ENCODE results near the gene STOML1.
A peak's percentile ranks its signal among the peaks of the same experiment; 100 is the strongest.
"Not testable (repeated sequence)": the region's sequence is repeated elsewhere in the genome, so short reads cannot be mapped to it uniquely, and the experiment has no call there.

The STOML1 gene

GRCh38 chr15:73945130-73945508, 47.0 kb downstream of the STOML1 start:
- Histone ChIP-seq H3K27me3 (ENCODE audit: insufficient read depth, low read length) (no peaks in the 10 kb centered on the region), H3K4me1 (ENCODE audit: control insufficient read depth, insufficient read depth, low read length, unreplicated experiment) (peaks cover 28% of the 10 kb centered on the region), H2AFZ (ENCODE audit: low read length, unreplicated experiment) (no peak overlapping the region), H3K79me2 (ENCODE audit: control insufficient read depth, insufficient read depth, low read length, unreplicated experiment) (peaks cover 23% of the 10 kb centered on the region), H3K4me3 (ENCODE audit: low read depth, low read length) (no peak overlapping the region), H3K27ac (ENCODE audit: low read depth, low read length) (no peak overlapping the region), H3K36me3 (ENCODE audit: insufficient read depth, low read length) (peaks cover 12% of the 10 kb centered on the region; the same call in 1 of the 2 replicates)

GRCh38 chr15:73944161-73945129, 47.6 kb downstream of the STOML1 start:
- Histone ChIP-seq H3K27me3 (ENCODE audit: insufficient read depth, low read length) (no peaks in the 10 kb centered on the region), H2AFZ (ENCODE audit: low read length, unreplicated experiment) (no peak overlapping the region), H3K4me1 (ENCODE audit: control insufficient read depth, insufficient read depth, low read length, unreplicated experiment) (peaks cover 35% of the 10 kb centered on the region), H3K79me2 (ENCODE audit: control insufficient read depth, insufficient read depth, low read length, unreplicated experiment) (peaks cover 29% of the 10 kb centered on the region), H3K4me3 (ENCODE audit: low read depth, low read length) (no peak overlapping the region), H3K36me3 (ENCODE audit: insufficient read depth, low read length) (peaks cover 11% of the 10 kb centered on the region; the same call in 1 of the 2 replicates), H3K27ac (ENCODE audit: low read depth, low read length) (no peak overlapping the region)

DNA sequence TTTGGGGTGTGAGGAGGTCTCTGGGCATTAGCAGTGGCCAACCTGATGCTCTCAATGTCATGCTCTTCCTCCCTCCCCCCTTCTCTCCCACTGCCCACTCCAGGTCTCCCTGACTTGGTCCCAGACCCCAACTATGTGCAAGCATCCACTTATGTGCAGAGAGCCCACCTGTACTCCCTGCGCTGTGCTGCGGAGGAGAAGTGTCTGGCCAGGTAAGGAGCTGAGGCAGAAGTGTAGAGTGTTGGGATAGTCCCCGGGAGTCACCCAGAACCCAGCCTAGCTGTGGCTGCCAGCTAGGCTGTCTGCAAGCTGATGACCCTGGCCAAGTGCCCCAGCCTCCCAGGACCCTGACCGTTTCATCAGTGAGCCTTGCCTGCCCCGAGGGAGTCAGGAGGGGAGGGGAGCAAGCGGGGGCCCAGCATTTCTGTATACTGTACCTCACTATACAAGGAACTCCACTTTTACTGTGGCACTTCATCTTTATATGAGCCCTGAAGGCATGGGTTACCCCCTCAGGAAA, 49.3 kb downstream of the STOML1 start:
- no peak overlapping the region for H2AFZ ChIP-seq (ENCODE audit: low read length, unreplicated experiment)
- no peak overlapping the region for H3K27ac ChIP-seq (ENCODE audit: low read depth, low read length)
- H3K36me3 ChIP-seq (ENCODE audit: insufficient read depth, low read length), result peaks cover 12% of the 10 kb centered on the region; the same call in 1 of the 2 replicates
- peaks cover 44% of the 10 kb centered on the region for H3K4me1 ChIP-seq (ENCODE audit: control insufficient read depth, insufficient read depth, low read length, unreplicated experiment)
- peaks cover 40% of the 10 kb centered on the region for H3K79me2 ChIP-seq (ENCODE audit: control insufficient read depth, insufficient read depth, low read length, unreplicated experiment)
- H3K27me3 ChIP-seq (ENCODE audit: insufficient read depth, low read length), result no peaks in the 10 kb centered on the region
- H3K4me3 ChIP-seq (ENCODE audit: low read depth, low read length), result no peak overlapping the region

- Histone ChIP-seq H2AFZ (ENCODE audit: low read length, unreplicated experiment) (no peak overlapping the region), H3K27ac (ENCODE audit: low read depth, low read length) (peak overlapping the region; percentile 91), H3K27me3 (ENCODE audit: insufficient read depth, low read length) (no peaks in the 10 kb centered on the region), H3K36me3 (ENCODE audit: insufficient read depth, low read length) (peaks cover 12% of the 10 kb centered on the region; the same call in 1 of the 2 replicates), H3K79me2 (ENCODE audit: control insufficient read depth, insufficient read depth, low read length, unreplicated experiment) (peaks cover 48% of the 10 kb centered on the region), H3K4me3 (ENCODE audit: low read depth, low read length) (peak overlapping the region; percentile 32; the same call in 1 of the 2 replicates), H3K4me1 (ENCODE audit: control insufficient read depth, insufficient read depth, low read length, unreplicated experiment) (peaks cover 44% of the 10 kb centered on the region)
Observed at GRCh38 chr15:73941871-73942635, 50.0 kb downstream of the STOML1 start.

GRCh38 chr15:73941449-73941848, 50.6 kb downstream of the STOML1 start:
- peak overlapping the region; percentile 32; the same call in 1 of the 2 replicates for H3K4me3 ChIP-seq (ENCODE audit: low read depth, low read length)
- H3K27ac ChIP-seq (ENCODE audit: low read depth, low read length), result peak overlapping the region; percentile 91
- H3K27me3 ChIP-seq (ENCODE audit: insufficient read depth, low read length), result no peaks in the 10 kb centered on the region
- peaks cover 54% of the 10 kb centered on the region for H3K79me2 ChIP-seq (ENCODE audit: control insufficient read depth, insufficient read depth, low read length, unreplicated experiment)
- no peak overlapping the region for H2AFZ ChIP-seq (ENCODE audit: low read length, unreplicated experiment)
- H3K4me1 ChIP-seq (ENCODE audit: control insufficient read depth, insufficient read depth, low read length, unreplicated experiment), result peaks cover 46% of the 10 kb centered on the region
- peaks cover 12% of the 10 kb centered on the region; the same call in 1 of the 2 replicates for H3K36me3 ChIP-seq (ENCODE audit: insufficient read depth, low read length)

GRCh38 chr15:73941044-73941443, 51.1 kb downstream of the STOML1 start:
- Histone ChIP-seq H3K4me1 (ENCODE audit: control insufficient read depth, insufficient read depth, low read length, unreplicated experiment) (peaks cover 50% of the 10 kb centered on the region), H3K27me3 (ENCODE audit: insufficient read depth, low read length) (no peaks in the 10 kb centered on the region), H3K4me3 (ENCODE audit: low read depth, low read length) (peak overlapping the region; percentile 32; the same call in 1 of the 2 replicates), H3K36me3 (ENCODE audit: insufficient read depth, low read length) (peaks cover 12% of the 10 kb centered on the region; the same call in 1 of the 2 replicates), H3K27ac (ENCODE audit: low read depth, low read length) (peak overlapping the region; percentile 91), H3K79me2 (ENCODE audit: control insufficient read depth, insufficient read depth, low read length, unreplicated experiment) (peaks cover 58% of the 10 kb centered on the region), H2AFZ (ENCODE audit: low read length, unreplicated experiment) (no peak overlapping the region)

DNA sequence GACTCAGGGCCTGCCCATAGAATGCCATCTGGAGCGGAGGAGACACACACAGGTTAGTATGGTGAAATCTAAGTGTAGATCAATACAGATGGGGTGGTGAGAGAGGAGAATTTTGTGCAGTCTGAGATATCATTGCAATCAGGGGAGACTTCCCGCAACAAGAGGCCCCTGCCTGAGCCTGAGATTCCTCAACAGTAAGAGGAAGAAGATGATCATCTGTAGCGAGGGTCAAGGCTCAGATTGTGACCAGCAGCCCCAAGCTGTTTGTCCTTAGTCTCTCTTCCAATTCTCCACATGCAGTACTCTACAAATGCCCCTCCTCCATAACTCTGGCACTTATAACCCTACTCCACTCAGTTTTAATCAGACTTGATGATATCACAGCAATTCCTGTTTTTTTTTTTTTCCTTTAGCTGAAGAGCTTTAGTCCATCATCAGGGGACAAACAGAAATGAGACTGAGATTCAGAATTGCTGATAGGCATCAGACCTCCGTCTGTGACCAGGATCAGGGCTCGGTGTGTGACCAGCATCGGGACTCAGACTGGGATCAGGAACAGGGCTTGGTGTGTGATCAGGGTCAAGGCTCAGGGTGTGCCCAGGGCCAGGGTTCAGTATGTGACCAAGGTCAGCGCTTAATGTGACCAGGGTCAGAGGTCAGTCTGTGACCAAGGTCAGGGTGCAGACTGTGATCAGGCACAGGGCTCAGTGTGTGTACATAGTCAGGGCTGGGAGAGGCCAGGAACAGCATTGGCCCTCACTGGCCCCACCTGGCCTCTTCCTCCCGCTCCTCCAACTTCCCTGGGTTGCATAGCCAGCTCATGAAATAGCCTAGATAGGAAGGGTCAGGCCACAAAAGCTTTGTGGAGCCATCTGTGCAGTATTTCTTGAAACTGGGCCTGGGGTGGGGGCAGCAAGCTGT, 51.8 kb downstream of the STOML1 start:
- H3K27me3 ChIP-seq (ENCODE audit: insufficient read depth, low read length), result no peaks in the 10 kb centered on the region
- peaks cover 61% of the 10 kb centered on the region for H3K79me2 ChIP-seq (ENCODE audit: control insufficient read depth, insufficient read depth, low read length, unreplicated experiment)
- no peak overlapping the region for H2AFZ ChIP-seq (ENCODE audit: low read length, unreplicated experiment)
- H3K27ac ChIP-seq (ENCODE audit: low read depth, low read length), result peak overlapping the region; percentile 91
- H3K4me3 ChIP-seq (ENCODE audit: low read depth, low read length), result peak overlapping the region; percentile 32; the same call in 1 of the 2 replicates
- peaks cover 11% of the 10 kb centered on the region; the same call in 1 of the 2 replicates for H3K36me3 ChIP-seq (ENCODE audit: insufficient read depth, low read length)
- H3K4me1 ChIP-seq (ENCODE audit: control insufficient read depth, insufficient read depth, low read length, unreplicated experiment), result peaks cover 55% of the 10 kb centered on the region

GRCh38 chr15:73939138-73939537, 53.0 kb downstream of the STOML1 start:
- Histone ChIP-seq H3K36me3 (ENCODE audit: insufficient read depth, low read length) (0 out of 2 replicates have a peak, but pooled peaks cover 5% of the 10 kb centered on the region), H3K27ac (ENCODE audit: low read depth, low read length) (peak overlapping the region; percentile 91), H2AFZ (ENCODE audit: low read length, unreplicated experiment) (no peak overlapping the region), H3K79me2 (ENCODE audit: control insufficient read depth, insufficient read depth, low read length, unreplicated experiment) (peaks cover 71% of the 10 kb centered on the region), H3K27me3 (ENCODE audit: insufficient read depth, low read length) (no peaks in the 10 kb centered on the region), H3K4me1 (ENCODE audit: control insufficient read depth, insufficient read depth, low read length, unreplicated experiment) (peaks cover 64% of the 10 kb centered on the region), H3K4me3 (ENCODE audit: low read depth, low read length) (no peak overlapping the region)

DNA sequence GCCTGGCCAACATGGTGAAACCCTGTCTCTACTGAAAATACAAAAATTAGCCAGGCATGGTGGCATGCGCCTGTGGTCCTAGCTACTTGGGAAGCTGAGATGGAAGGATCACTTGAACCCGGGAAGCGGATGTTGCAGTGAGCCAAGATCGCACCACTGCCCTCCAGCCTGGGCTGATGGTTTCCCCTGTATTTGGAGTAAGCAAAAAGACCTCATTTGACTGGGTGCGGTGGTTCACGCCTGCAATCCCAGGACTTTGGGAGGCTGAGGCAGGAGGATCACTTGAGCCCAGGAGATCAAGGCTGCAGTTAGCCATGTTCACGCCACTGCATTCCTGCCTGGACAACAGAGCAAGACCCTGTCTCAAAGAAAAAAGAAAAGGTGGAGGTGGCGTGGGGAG, 53.6 kb downstream of the STOML1 start:
- H3K27me3 ChIP-seq (ENCODE audit: insufficient read depth, low read length); H3K27ac ChIP-seq (ENCODE audit: low read depth, low read length); H3K36me3 ChIP-seq (ENCODE audit: insufficient read depth, low read length); H2AFZ ChIP-seq (ENCODE audit: low read length, unreplicated experiment); H3K4me3 ChIP-seq (ENCODE audit: low read depth, low read length): not testable (repeated sequence)
- Histone ChIP-seq H3K79me2 (ENCODE audit: control insufficient read depth, insufficient read depth, low read length, unreplicated experiment) (peaks cover 77% of the 10 kb centered on the region), H3K4me1 (ENCODE audit: control insufficient read depth, insufficient read depth, low read length, unreplicated experiment) (peaks cover 69% of the 10 kb centered on the region)
